Neural cell (in vitro differentiated cells): ENCODE data around the gene SHPK. TPM values are rescaled to one million over a fixed set of nuclear protein-coding genes. Genes with fewer than 3 reads are reported as not detected.

Source experiments
- H2AFZ ChIP-seq: fragments of 200-600, 300-800 bp; sonication (generic), shearing (Covaris generic); 2 replicates; pipeline ENCODE4 v1.6.0; 2014; ENCODE audit warnings: low read depth, mild to moderate bottlenecking, antibody characterized with exemption, low read length, moderate library complexity
- H3F3A ChIP-seq: fragments of 200-600 bp; shearing (Covaris generic); 2 replicates; pipeline ENCODE4 v1.6.1; 2016; ENCODE audit warnings: mild to moderate bottlenecking, moderate library complexity, mixed read lengths, antibody characterized with exemption, low read length; ENCODE audit not compliant: insufficient read depth, poor library complexity, severe bottlenecking
- H3K27ac ChIP-seq: fragments of 200-600, 300-800 bp; sonication (generic), shearing (Covaris generic); 2 replicates; pipeline ENCODE4 v1.5.1; 2014; ENCODE audit warnings: mild to moderate bottlenecking, low read length, moderate library complexity
- H3K27me3 ChIP-seq: fragments of 300-800, 200-600 bp; sonication (generic), shearing (Covaris generic); 2 replicates; pipeline ENCODE4 v1.6.0; 2014; ENCODE audit warnings: mild to moderate bottlenecking, low read depth, low read length, moderate library complexity; ENCODE audit not compliant: insufficient read depth
- H3K36me3 ChIP-seq: fragments of 300-800, 200-600 bp; sonication (generic), shearing (Covaris generic); 2 replicates; pipeline ENCODE4 v1.5.1; 2014; ENCODE audit warnings: mild to moderate bottlenecking, antibody characterized with exemption, low read length, moderate library complexity; ENCODE audit not compliant: insufficient read depth
- H3K4me2 ChIP-seq: fragments of 300-800, 200-600 bp; sonication (generic), shearing (Covaris generic); 2 replicates; pipeline ENCODE4 v1.6.0; 2014; ENCODE audit warnings: mild to moderate bottlenecking, low read length
- H3K4me3 ChIP-seq: fragments of 300-800, 200-600 bp; sonication (generic), shearing (Covaris generic); 2 replicates; pipeline ENCODE4 v1.5.1; 2014; ENCODE audit warnings: mild to moderate bottlenecking, low read length, moderate library complexity
- H3K79me2 ChIP-seq: fragments of 200-600 bp; shearing (Covaris generic); replicated peaks from 2 replicates; pipeline ENCODE4 v1.6.0; 2014; ENCODE audit warnings: mild to moderate bottlenecking, low read length, moderate library complexity; ENCODE audit not compliant: insufficient read depth
- H3K9ac ChIP-seq: fragments of 300-800, 200-600 bp; sonication (generic), shearing (Covaris generic); 2 replicates; pipeline ENCODE4 v1.6.1; 2016; ENCODE audit warnings: mild to moderate bottlenecking, low read length, mixed read lengths
- H3K9me2 ChIP-seq: fragments of 200-600 bp; shearing (Covaris generic); 2 replicates; pipeline ENCODE4 v1.6.1; 2016; ENCODE audit warnings: mild to moderate bottlenecking, low read length, mixed read lengths; ENCODE audit not compliant: insufficient read depth
- H3K9me3 ChIP-seq: fragments of 200-600, 300-800 bp; sonication (generic), shearing (Covaris generic); 2 replicates; pipeline ENCODE4 v1.6.1; 2016; ENCODE audit warnings: mild to moderate bottlenecking, mixed run types, low read length, moderate library complexity, mixed read lengths
- H4K20me1 ChIP-seq: fragments of 200-600 bp; shearing (Covaris generic); 2 replicates; pipeline ENCODE4 v1.6.1; 2016; ENCODE audit warnings: mild to moderate bottlenecking, mixed run types; ENCODE audit not compliant: insufficient read depth
- EP300 ChIP-seq: fragments of 450-650 bp; conservative IDR thresholded peaks from 2 replicates; pipeline ENCODE4 v1.6.1; 2014; ENCODE audit warnings: antibody characterized with exemption, mild to moderate bottlenecking, moderate library complexity; ENCODE audit not compliant: poor library complexity, severe bottlenecking
- EZH2 ChIP-seq: fragments of 200-600, 300-800 bp; shearing (Covaris generic), sonication (generic); IDR thresholded peaks from 2 replicates; pipeline ENCODE4 v1.6.1; 2014; ENCODE audit warnings: antibody characterized with exemption, low read length, borderline replicate concordance, mild to moderate bottlenecking; ENCODE audit not compliant: insufficient read depth, poor library complexity, severe bottlenecking
- MXI1 ChIP-seq: fragments of 450-650 bp; conservative IDR thresholded peaks from 2 replicates; pipeline ENCODE4 v1.6.1; 2014; ENCODE audit warnings: antibody characterized with exemption, mild to moderate bottlenecking; ENCODE audit not compliant: poor library complexity, severe bottlenecking
- POLR2AphosphoS5 ChIP-seq: IDR thresholded peaks from 2 replicates; pipeline ENCODE4 v1.6.1; 2012
- RAD21 ChIP-seq: fragments of 450-650 bp; conservative IDR thresholded peaks from 2 replicates; pipeline ENCODE4 v1.6.1; 2014; ENCODE audit warnings: antibody characterized with exemption, mild to moderate bottlenecking, moderate library complexity
- SMC3 ChIP-seq: fragments of 450-650 bp; conservative IDR thresholded peaks from 2 replicates; pipeline ENCODE4 v1.6.1; 2014; ENCODE audit warnings: antibody characterized with exemption, mild to moderate bottlenecking, moderate library complexity; ENCODE audit not compliant: poor library complexity
- TAF1 ChIP-seq: IDR thresholded peaks from 2 replicates; pipeline ENCODE4 v1.6.1; 2012; ENCODE audit warnings: low read depth
- polyA plus RNA-seq: library from polyadenylated mRNA; depleted of rRNA; stranded (reverse); fragments of >200 nt; gene quantifications from 2 replicates; pipeline ENCODE4 v1.2.3, GENCODE V29; 2014
- TF ChIP-seq, protein P1 (sequence below): fragments of 450-650 bp; IDR thresholded peaks from 2 replicates; pipeline ENCODE4 v1.5.1; 2014; ENCODE audit warnings: antibody characterized with exemption, mild to moderate bottlenecking, moderate library complexity; ENCODE audit not compliant: poor library complexity, severe bottlenecking
- TF ChIP-seq, protein P2 (sequence below): IDR thresholded peaks from 2 replicates; pipeline ENCODE4 v1.6.1; 2012; ENCODE audit warnings: borderline replicate concordance

Gene SHPK
- polyA plus RNA-seq, 1 donor from 2014 or later: 14.3 TPM

DNA sequence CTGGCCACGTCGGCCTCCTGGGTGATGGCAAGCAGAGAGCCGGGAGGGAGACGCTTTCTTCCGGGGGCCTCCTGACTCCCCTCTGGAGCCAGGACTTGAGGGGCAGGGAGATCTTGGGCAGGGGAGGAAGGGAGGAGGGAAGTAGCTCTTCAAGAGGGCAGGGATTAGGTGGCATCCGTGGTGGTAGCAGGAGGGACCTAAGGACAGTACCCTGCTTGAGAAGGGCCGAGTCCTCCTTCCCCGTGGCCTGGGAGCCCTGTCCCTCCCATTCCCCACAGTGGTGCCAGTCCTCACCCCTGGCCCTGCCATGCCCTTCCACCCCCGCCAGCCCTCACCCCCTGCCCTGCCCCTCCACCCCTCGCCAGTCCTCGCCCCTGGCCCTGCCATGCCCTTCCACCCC lies 19.7 kb upstream of the SHPK start:
- Histone ChIP-seq H3K27ac (no peak overlapping the region), H3K9ac (no peak overlapping the region), H4K20me1 (no peaks in the 10 kb centered on the region), H2AFZ (no peak overlapping the region), H3K36me3 (no peaks in the 10 kb centered on the region), H3K9me2 (no peaks in the 10 kb centered on the region), H3K9me3 (no peaks in the 10 kb centered on the region), H3K4me2 (no peak overlapping the region), H3K79me2 (no peaks in the 10 kb centered on the region), H3K4me3 (no peak overlapping the region), H3F3A (no peaks in the 10 kb centered on the region), H3K27me3 (no peaks in the 10 kb centered on the region)
- TF ChIP-seq POLR2AphosphoS5 (no peak), EP300 (no peak), RAD21 (no peak), MXI1 (no peak)

DNA sequence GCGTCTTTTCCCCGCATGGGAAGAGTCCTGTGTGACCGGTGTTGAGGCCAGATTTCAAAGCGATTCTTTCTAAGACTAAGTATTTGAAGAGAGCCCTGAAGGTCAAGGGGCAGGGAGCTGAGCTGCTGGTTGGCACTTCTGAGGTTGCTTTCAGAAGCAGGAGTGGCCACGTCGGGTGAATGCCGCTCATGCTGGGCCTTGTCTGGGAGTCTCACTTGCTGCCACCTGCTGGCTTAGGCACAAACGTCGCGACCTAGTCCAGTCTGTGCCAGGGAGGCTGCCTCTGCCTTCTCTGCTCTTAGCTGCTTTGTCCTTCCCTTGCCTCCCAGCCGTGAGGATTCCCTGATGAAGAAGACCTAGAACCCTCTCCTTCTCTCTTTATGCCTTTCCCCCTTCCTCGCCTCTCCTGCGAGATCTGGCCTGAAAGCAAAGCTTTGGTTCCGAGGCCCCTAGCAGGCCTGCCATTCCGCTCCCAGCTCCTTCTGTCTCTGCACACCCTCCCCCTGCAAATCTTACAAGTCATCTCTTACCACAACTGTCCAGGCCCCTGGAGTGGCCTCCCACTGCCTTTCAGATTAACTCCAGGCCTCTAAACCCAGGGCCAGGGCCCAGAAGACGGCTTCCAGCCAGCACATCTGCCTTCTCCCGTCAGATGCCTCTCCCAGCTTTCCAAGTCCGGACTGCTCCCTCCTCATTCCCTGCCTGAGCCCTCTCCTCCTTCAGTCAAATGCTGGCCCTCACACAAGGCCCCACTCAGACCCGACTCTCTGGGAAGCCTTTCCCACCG lies 11.9 kb upstream of the SHPK start:
- Histone ChIP-seq H4K20me1 (no peaks in the 10 kb centered on the region), H3K36me3 (no peaks in the 10 kb centered on the region), H3K9me3 (no peaks in the 10 kb centered on the region), H3K9ac (no peak overlapping the region), H3K4me2 (no peak overlapping the region), H2AFZ (no peak overlapping the region), H3K4me3 (no peak overlapping the region), H3K9me2 (no peaks in the 10 kb centered on the region), H3K79me2 (no peaks in the 10 kb centered on the region), H3F3A (no peaks in the 10 kb centered on the region), H3K27ac (no peak overlapping the region), H3K27me3 (no peaks in the 10 kb centered on the region)
- no peak for TF ChIP-seq EP300
- no peak for TF ChIP-seq POLR2AphosphoS5
- TF ChIP-seq RAD21: peak; percentile 47
- TF ChIP-seq, protein P1, sequence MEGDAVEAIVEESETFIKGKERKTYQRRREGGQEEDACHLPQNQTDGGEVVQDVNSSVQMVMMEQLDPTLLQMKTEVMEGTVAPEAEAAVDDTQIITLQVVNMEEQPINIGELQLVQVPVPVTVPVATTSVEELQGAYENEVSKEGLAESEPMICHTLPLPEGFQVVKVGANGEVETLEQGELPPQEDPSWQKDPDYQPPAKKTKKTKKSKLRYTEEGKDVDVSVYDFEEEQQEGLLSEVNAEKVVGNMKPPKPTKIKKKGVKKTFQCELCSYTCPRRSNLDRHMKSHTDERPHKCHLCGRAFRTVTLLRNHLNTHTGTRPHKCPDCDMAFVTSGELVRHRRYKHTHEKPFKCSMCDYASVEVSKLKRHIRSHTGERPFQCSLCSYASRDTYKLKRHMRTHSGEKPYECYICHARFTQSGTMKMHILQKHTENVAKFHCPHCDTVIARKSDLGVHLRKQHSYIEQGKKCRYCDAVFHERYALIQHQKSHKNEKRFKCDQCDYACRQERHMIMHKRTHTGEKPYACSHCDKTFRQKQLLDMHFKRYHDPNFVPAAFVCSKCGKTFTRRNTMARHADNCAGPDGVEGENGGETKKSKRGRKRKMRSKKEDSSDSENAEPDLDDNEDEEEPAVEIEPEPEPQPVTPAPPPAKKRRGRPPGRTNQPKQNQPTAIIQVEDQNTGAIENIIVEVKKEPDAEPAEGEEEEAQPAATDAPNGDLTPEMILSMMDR: peak; percentile 58
- TF ChIP-seq SMC3: peak; percentile 67
- TF ChIP-seq, protein P2, sequence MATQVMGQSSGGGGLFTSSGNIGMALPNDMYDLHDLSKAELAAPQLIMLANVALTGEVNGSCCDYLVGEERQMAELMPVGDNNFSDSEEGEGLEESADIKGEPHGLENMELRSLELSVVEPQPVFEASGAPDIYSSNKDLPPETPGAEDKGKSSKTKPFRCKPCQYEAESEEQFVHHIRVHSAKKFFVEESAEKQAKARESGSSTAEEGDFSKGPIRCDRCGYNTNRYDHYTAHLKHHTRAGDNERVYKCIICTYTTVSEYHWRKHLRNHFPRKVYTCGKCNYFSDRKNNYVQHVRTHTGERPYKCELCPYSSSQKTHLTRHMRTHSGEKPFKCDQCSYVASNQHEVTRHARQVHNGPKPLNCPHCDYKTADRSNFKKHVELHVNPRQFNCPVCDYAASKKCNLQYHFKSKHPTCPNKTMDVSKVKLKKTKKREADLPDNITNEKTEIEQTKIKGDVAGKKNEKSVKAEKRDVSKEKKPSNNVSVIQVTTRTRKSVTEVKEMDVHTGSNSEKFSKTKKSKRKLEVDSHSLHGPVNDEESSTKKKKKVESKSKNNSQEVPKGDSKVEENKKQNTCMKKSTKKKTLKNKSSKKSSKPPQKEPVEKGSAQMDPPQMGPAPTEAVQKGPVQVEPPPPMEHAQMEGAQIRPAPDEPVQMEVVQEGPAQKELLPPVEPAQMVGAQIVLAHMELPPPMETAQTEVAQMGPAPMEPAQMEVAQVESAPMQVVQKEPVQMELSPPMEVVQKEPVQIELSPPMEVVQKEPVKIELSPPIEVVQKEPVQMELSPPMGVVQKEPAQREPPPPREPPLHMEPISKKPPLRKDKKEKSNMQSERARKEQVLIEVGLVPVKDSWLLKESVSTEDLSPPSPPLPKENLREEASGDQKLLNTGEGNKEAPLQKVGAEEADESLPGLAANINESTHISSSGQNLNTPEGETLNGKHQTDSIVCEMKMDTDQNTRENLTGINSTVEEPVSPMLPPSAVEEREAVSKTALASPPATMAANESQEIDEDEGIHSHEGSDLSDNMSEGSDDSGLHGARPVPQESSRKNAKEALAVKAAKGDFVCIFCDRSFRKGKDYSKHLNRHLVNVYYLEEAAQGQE: no peak

DNA sequence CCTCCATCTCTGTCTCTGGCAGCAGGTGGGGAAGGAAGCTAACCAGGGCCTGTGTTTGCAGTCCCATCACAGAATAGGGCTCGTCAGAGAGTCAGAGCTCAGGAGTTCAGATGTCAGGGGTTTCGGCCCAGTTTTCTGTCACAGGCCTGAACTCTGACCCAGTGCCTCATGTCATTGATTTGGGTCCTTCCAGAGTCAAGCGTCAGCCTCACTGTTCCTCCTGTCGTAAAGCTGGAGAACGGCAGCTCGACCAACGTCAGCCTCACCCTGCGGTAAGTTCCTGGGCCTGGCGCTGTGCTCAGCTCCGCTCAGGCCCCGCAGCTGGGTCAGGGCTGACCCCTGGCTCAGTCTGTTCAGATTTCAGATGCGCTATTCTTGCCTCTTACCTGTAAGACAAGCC lies 11.2 kb upstream of the SHPK start:
- no peak overlapping the region for H3K4me2 ChIP-seq
- H3K9me3 ChIP-seq: no peaks in the 10 kb centered on the region
- H3K36me3 ChIP-seq: no peaks in the 10 kb centered on the region
- H3K9me2 ChIP-seq: no peaks in the 10 kb centered on the region
- no peak overlapping the region for H3K27ac ChIP-seq
- no peak overlapping the region for H3K4me3 ChIP-seq
- no peak overlapping the region for H2AFZ ChIP-seq
- TF ChIP-seq SMC3 (no peak), TAF1 (no peak), EP300 (no peak), MXI1 (no peak), POLR2AphosphoS5 (no peak), RAD21 (no peak), EZH2 (no peak)
- TF ChIP-seq, protein P2: no peak
- TF ChIP-seq, protein P1: no peak
- no peaks in the 10 kb centered on the region for H3F3A ChIP-seq
- H3K9ac ChIP-seq: no peak overlapping the region
- no peaks in the 10 kb centered on the region for H3K27me3 ChIP-seq
- H3K79me2 ChIP-seq: no peaks in the 10 kb centered on the region
- H4K20me1 ChIP-seq: no peaks in the 10 kb centered on the region
